Activated CD8-positive, alpha-beta memory T cell treated with anti-CD3 and anti-CD28 coated beads for 1 hour (primary cell): Measurements from ENCODE around the gene YWHAH.

Experiments
- DNase-seq, 2 donors: peaks; one replicate each; pipeline ENCODE4 v3.0.0-alpha.2; 2020; ENCODE audit warnings: low read depth in 1 of 2; ENCODE audit errors: extremely low read depth in 1 of 2

The YWHAH gene

GRCh38 chr22:31947296-31947695, 3.0 kb downstream of the YWHAH start:
- no peak for DNase-seq

- DNase-seq: no peak
Observed at GRCh38 chr22:31948002-31948401, 3.7 kb downstream of the YWHAH start.

GRCh38 chr22:31950226-31950625, 5.9 kb downstream of the YWHAH start:
- no peak for DNase-seq

GRCh38 chr22:31951194-31952093, 7.1 kb downstream of the YWHAH start:
- DNase-seq: no peak

GRCh38 chr22:31952094-31952401, 7.7 kb downstream of the YWHAH start:
- no peak for DNase-seq

GRCh38 chr22:31952472-31952871, 8.1 kb downstream of the YWHAH start:
- no peak for DNase-seq

DNA sequence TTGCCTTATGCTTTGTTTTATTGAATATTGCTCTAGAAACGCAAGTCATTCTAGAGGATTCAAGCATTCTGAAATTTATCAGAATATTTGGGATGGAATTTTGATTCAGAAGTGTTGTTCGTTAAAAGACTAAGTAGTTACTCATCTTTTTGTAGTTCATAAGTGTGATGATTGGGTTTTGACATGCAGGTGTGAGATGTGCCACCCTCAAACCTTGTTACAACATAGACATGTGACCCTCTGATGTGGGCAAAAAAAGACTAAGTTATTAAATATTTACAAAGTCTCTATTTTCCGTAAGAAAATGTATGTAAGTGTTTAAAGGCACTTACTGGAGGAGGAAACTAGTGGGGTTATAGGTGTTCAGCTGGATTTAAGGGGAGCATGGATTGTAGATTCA, 8.9 kb downstream of the YWHAH start:
- no peak for DNase-seq

GRCh38 chr22:31954535-31955523, 10.5 kb downstream of the YWHAH start:
- DNase-seq: no peak

DNA sequence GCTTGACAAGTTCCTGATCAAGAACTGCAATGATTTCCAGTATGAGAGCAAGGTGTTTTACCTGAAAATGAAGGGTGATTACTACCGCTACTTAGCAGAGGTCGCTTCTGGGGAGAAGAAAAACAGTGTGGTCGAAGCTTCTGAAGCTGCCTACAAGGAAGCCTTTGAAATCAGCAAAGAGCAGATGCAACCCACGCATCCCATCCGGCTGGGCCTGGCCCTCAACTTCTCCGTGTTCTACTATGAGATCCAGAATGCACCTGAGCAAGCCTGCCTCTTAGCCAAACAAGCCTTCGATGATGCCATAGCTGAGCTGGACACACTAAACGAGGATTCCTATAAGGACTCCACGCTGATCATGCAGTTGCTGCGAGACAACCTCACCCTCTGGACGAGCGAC, 12.0 kb downstream of the YWHAH start:
- DNase-seq: no peak

GRCh38 chr22:31957970-31958594, 13.7 kb downstream of the YWHAH start:
- DNase-seq: no peak

GRCh38 chr22:31958625-31959239, 14.4 kb downstream of the YWHAH start:
- no peak for DNase-seq

GRCh38 chr22:31960767-31961166, 16.4 kb downstream of the YWHAH start:
- no peak for DNase-seq

- DNase-seq: no peak
Observed at GRCh38 chr22:31962387-31963125, 18.2 kb downstream of the YWHAH start.

GRCh38 chr22:31968022-31968421, 23.7 kb downstream of the YWHAH start:
- DNase-seq: no peak

DNA sequence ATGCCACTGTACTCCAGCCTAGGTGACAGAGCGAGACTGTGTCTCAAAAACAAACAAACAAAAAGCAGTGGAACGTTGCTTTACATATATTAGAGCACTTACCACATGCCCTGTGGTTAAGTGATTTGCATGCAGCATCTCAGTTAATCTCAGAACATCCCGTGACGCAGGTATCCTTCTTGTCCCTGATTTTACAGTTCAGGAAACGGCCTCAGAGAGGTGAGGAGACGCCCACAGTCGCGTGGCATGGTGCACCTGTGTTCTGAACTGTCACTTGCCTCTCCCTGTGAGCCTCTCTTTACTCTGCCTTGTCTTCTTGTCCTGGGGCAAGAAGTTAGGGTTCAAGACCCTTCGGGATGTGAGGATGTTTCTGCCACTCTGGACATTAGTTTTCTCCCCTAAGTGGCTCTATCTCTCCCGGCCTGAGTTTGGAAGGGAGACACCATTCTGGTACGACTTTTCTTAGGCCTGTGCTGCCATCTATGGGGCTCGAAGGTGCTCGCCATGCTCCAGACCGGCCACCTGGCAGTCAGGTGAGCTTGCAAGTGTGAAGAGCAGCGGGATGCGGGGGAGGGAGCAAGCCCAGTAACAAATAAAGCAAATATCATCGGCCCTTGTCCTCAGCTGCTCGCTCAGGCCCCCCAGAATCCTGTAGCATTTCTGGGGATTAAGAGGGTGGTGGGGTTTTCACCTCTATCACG, 25.6 kb downstream of the YWHAH start:
- DNase-seq: peak in 1 of 2 donors; percentile 21

- DNase-seq: peak; percentile 56 to 84
Observed at GRCh38 chr22:31970490-31971444, 26.4 kb downstream of the YWHAH start.

DNA sequence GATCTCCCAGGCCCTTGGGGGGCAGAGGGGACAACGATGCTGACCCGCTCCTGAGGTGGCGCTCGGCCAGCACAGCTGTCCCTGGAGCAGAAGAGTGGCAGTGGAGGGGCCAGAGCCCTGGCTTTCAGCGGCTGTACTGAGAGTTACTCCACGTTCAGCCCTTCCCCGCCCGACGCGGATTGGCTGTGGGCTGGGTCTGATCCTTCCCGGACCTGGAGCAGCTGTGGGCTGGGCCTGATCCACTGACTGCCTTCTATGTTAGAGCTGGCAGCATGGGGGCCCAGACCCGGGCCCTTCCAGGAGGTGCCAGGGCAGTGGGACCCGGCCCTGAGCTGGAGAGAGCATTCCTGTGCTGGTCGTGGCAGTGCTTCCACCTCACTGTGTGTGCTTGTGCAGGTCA, 27.8 kb downstream of the YWHAH start:
- DNase-seq: no peak

DNA sequence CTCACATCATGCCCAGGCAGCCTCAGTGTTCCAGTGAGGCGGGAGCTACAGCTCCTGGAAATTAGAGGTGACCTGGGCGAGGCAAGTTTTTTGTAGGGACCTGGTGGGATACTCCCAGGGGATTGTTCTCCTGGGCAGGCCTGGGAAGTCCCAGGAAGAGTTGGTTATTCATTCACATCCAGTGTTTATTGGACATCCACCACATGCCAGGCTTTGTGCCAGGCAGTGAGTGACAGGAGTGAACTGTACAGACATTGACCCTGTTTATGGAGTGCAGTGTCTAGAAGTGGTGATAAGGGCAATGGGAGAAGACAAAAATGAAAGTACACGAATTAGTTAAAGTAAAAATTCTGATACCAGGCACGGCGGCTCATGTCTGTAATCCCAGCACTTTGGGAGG, 29.4 kb downstream of the YWHAH start:
- no peak for DNase-seq
